Hepatocyte (in vitro differentiated cells): ENCODE results near the gene BAZ2B. TPM values are rescaled to one million over a fixed set of nuclear protein-coding genes. Genes with fewer than 3 reads are reported as not detected.

Experiments used
- DNase-seq: peaks from one replicate; pipeline ENCODE4 v3.0.0-alpha.2; 2016; ENCODE audit warnings: low spot score
- H2AFZ ChIP-seq: fragments of 200-600 bp; sonication (generic); 2 replicates; pipeline ENCODE4 v1.6.0; 2016; ENCODE audit warnings: antibody characterized with exemption, mild to moderate bottlenecking
- H3K27ac ChIP-seq: fragments of 200-600 bp; sonication (generic); 2 replicates; pipeline ENCODE4 v1.5.1; 2016; ENCODE audit warnings: mild to moderate bottlenecking
- H3K27me3 ChIP-seq: fragments of 200-600 bp; sonication (generic); 2 replicates; pipeline ENCODE4 v1.6.1; 2016
- H3K36me3 ChIP-seq: fragments of 200-600 bp; sonication (generic); replicated peaks from 2 replicates; pipeline ENCODE4 v1.5.1; 2016; ENCODE audit warnings: low read depth; ENCODE audit not compliant: insufficient read depth
- H3K4me1 ChIP-seq: fragments of 200-600 bp; sonication (generic); 2 replicates; pipeline ENCODE4 v1.5.1; 2016; ENCODE audit warnings: mild to moderate bottlenecking, moderate library complexity; ENCODE audit not compliant: insufficient read depth
- H3K4me2 ChIP-seq: fragments of 200-600 bp; sonication (generic); 2 replicates; pipeline ENCODE4 v1.6.0; 2016
- H3K4me3 ChIP-seq: fragments of 200-600 bp; sonication (generic); 2 replicates; pipeline ENCODE4 v1.5.1; 2016; ENCODE audit warnings: mild to moderate bottlenecking
- H3K79me2 ChIP-seq: fragments of 200-600 bp; sonication (generic); 2 replicates; pipeline ENCODE4 v1.6.0; 2017; ENCODE audit warnings: mild to moderate bottlenecking
- H3K9me2 ChIP-seq: fragments of 200-600 bp; sonication (generic); replicated peaks from 2 replicates; pipeline ENCODE4 v1.6.0; 2017; ENCODE audit warnings: mild to moderate bottlenecking; ENCODE audit not compliant: insufficient read depth
- H3K9me3 ChIP-seq: fragments of 200-600 bp; sonication (generic); 2 replicates; pipeline ENCODE4 v1.5.1; 2016; ENCODE audit warnings: low read depth, mild to moderate bottlenecking
- H4K20me1 ChIP-seq: fragments of 200-600 bp; sonication (generic); 2 replicates; pipeline ENCODE4 v1.6.0; 2016; ENCODE audit warnings: mild to moderate bottlenecking; ENCODE audit not compliant: insufficient read depth, poor library complexity, severe bottlenecking
- CTCF ChIP-seq: fragments of 200-600 bp; sonication (generic); IDR thresholded peaks from 2 replicates; pipeline ENCODE4 v1.5.1; 2016; ENCODE audit warnings: antibody characterized with exemption, mild to moderate bottlenecking; ENCODE audit not compliant: poor library complexity
- EZH2 ChIP-seq: fragments of 200-600 bp; sonication (generic); IDR thresholded peaks from 2 replicates; pipeline ENCODE4 v1.6.1; 2016; ENCODE audit warnings: antibody characterized with exemption, mild to moderate bottlenecking, borderline replicate concordance
- EZH2phosphoT487 ChIP-seq: fragments of 200-600 bp; sonication (generic); IDR thresholded peaks from one replicate; pipeline ENCODE4 v1.6.1; 2018; ENCODE audit warnings: antibody characterized with exemption, mild to moderate bottlenecking, low read depth, moderate library complexity; ENCODE audit not compliant: unreplicated experiment, severe bottlenecking
- WGBS: methylation state at CpG from one replicate; pipeline ENCODE4 v1.1.6; 2016; ENCODE audit warnings: low lambda C conversion rate; ENCODE audit errors: missing lambda C conversion rate; 5-methylcytosine and 5-hydroxymethylcytosine counted together
- polyA plus RNA-seq: library from polyadenylated mRNA; unstranded; fragments of >200 nt; fragmentation: Nextera tagmentation; extraction: Ambion mirVana; gene quantifications from 2 replicates; pipeline ENCODE4 v1.2.1, GENCODE V29; 2016
- total RNA-seq: library from RNA; depleted of rRNA; stranded (reverse); fragments of >200 nt; gene quantifications from 2 replicates; pipeline ENCODE4 v1.2.3, GENCODE V29; 2014

BAZ2B gene
- total and polyA plus RNA-seq, 2 experiments from 2014 or later, result 40.7 to 83.3 TPM

GRCh38 chr2:159614534-159615366 is 1.6 kb downstream of the BAZ2B start:
- TF ChIP-seq EZH2, result no peak
- TF ChIP-seq CTCF, result no peak
- peak; percentile 17 for TF ChIP-seq EZH2phosphoT487
- Histone ChIP-seq H3K79me2 (peaks cover 70% of the 10 kb centered on the region), H3K27me3 (no peaks in the 10 kb centered on the region), H4K20me1 (no peaks in the 10 kb centered on the region), H3K4me3 (peak overlapping the region; percentile 64), H2AFZ (peak overlapping the region; percentile 53), H3K4me2 (peak overlapping the region; percentile 73), H3K9me3 (no peaks in the 10 kb centered on the region), H3K4me1 (peaks cover 40% of the 10 kb centered on the region), H3K9me2 (no peaks in the 10 kb centered on the region), H3K27ac (peak overlapping the region; percentile 99), H3K36me3 (no peaks in the 10 kb centered on the region)
- WGBS, result under 1% methylated on average over 16 of the region's 16 CpGs
- DNase-seq, result no peak

- H3K79me2 ChIP-seq, result peaks cover 80% of the 10 kb centered on the region
- peak overlapping the region; percentile 64 for H3K4me3 ChIP-seq
- WGBS, result 0% methylated on average over 1 of the region's 1 CpG
- no peaks in the 10 kb centered on the region for H4K20me1 ChIP-seq
- peak overlapping the region; percentile 53 for H2AFZ ChIP-seq
- H3K9me3 ChIP-seq, result no peaks in the 10 kb centered on the region
- H3K4me2 ChIP-seq, result peak overlapping the region; percentile 73
- DNase-seq, result peak; percentile 26
- no peaks in the 10 kb centered on the region for H3K9me2 ChIP-seq
- H3K36me3 ChIP-seq, result no peaks in the 10 kb centered on the region
- peak overlapping the region; percentile 99 for H3K27ac ChIP-seq
- no peak for TF ChIP-seq EZH2phosphoT487
- TF ChIP-seq EZH2, result no peak
- no peak for TF ChIP-seq CTCF
- no peaks in the 10 kb centered on the region for H3K27me3 ChIP-seq
- peaks cover 41% of the 10 kb centered on the region for H3K4me1 ChIP-seq
Measured at GRCh38 chr2:159613651-159614285, 2.6 kb downstream of the BAZ2B start.

- no peaks in the 10 kb centered on the region for H3K27me3 ChIP-seq
- peak overlapping the region; percentile 73 for H3K4me2 ChIP-seq
- H3K4me3 ChIP-seq, result peak overlapping the region; percentile 64
- no peak overlapping the region for H2AFZ ChIP-seq
- H3K79me2 ChIP-seq, result peaks cover 82% of the 10 kb centered on the region
- no peaks in the 10 kb centered on the region for H4K20me1 ChIP-seq
- no peaks in the 10 kb centered on the region for H3K9me2 ChIP-seq
- WGBS, result 58% methylated on average over 1 of the region's 1 CpG
- H3K36me3 ChIP-seq, result no peaks in the 10 kb centered on the region
- no peak for TF ChIP-seq EZH2phosphoT487
- no peak for TF ChIP-seq CTCF
- no peak for TF ChIP-seq EZH2
- H3K9me3 ChIP-seq, result no peaks in the 10 kb centered on the region
- peak overlapping the region; percentile 99 for H3K27ac ChIP-seq
- H3K4me1 ChIP-seq, result peaks cover 39% of the 10 kb centered on the region
- no peak for DNase-seq
Measured at GRCh38 chr2:159613091-159613490, 3.3 kb downstream of the BAZ2B start.
